Mammary epithelial cell (primary cell): ENCODE results near the gene NPNT.

Experiments used
- EZH2 ChIP-seq: IDR thresholded peaks from 2 replicates; pipeline ENCODE4 v1.6.1; 2012; ENCODE audit warnings: low read length, inconsistent platforms, borderline replicate concordance
- TF ChIP-seq, protein P1 (sequence below), 2 donors: IDR thresholded peaks in 1 of 2; conservative IDR thresholded peaks in 1 of 2; 2 replicates each; pipeline ENCODE4 v1.5.1; 2011 to 2012; ENCODE audit warnings: inconsistent platforms in 2 of 2, low read length in 2 of 2, mild to moderate bottlenecking in 2 of 2, control low read depth in 1 of 2, low read depth in 1 of 2; ENCODE audit not compliant: insufficient read depth in 1 of 2; ENCODE audit errors: extremely low read depth in 1 of 2

DNA sequence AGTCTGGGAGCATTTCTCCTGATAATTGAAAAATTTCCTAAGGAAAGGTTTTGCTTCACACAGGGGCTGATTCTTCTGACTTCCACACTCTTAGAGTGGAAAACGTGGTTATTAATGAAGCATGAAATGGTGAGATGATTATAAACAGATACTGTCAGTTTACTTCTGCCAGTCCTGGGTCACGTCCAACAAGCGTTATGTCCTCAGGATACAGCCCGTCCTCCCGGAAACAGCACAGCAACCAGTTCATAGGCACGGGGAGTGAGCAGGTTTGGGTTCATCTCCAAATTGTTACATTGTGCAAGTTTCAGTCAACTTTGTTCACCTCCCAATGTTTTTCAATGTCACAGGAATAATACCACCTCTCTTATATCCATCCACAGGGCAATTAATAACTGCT is 98.8 kb downstream of the NPNT start:
- TF ChIP-seq, protein P1, sequence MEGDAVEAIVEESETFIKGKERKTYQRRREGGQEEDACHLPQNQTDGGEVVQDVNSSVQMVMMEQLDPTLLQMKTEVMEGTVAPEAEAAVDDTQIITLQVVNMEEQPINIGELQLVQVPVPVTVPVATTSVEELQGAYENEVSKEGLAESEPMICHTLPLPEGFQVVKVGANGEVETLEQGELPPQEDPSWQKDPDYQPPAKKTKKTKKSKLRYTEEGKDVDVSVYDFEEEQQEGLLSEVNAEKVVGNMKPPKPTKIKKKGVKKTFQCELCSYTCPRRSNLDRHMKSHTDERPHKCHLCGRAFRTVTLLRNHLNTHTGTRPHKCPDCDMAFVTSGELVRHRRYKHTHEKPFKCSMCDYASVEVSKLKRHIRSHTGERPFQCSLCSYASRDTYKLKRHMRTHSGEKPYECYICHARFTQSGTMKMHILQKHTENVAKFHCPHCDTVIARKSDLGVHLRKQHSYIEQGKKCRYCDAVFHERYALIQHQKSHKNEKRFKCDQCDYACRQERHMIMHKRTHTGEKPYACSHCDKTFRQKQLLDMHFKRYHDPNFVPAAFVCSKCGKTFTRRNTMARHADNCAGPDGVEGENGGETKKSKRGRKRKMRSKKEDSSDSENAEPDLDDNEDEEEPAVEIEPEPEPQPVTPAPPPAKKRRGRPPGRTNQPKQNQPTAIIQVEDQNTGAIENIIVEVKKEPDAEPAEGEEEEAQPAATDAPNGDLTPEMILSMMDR (conservative IDR thresholded peaks at IDR 0.05 in 1 of 2, IDR thresholded peaks at IDR 0.05 in 1 of 2; ENCODE audit: extremely low read depth in 1 of 2, insufficient read depth in 1 of 2, low read depth in 1 of 2, low read length in 2 of 2), result no peak
- no peak for TF ChIP-seq EZH2
